ENCODE measurements around the gene KCNB1.
"Not testable (repeated sequence)": the region's sequence is repeated elsewhere in the genome, so short reads cannot be mapped to it uniquely, and the experiment has no call there.

KCNB1 gene

GRCh38 chr20:49319208-49319809 lies 163.2 kb downstream of the KCNB1 start:
- no peak for DNase-seq (ENCODE audit: low read depth, low spot score)

- no peak for DNase-seq (ENCODE audit: low read depth, low spot score)
These were observed 163.8 kb downstream of the KCNB1 start for GRCh38 chr20:49318430-49319207.

GRCh38 chr20:49318091-49318429 lies 164.4 kb downstream of the KCNB1 start:
- DNase-seq (ENCODE audit: low read depth, low spot score): no peak

- DNase-seq (ENCODE audit: low read depth, low spot score): no peak
These were observed 165.8 kb downstream of the KCNB1 start for GRCh38 chr20:49316704-49317103.

GRCh38 chr20:49315580-49315979 lies 166.9 kb downstream of the KCNB1 start:
- DNase-seq (ENCODE audit: low read depth, low spot score): no peak

- DNase-seq (ENCODE audit: low read depth, low spot score): not testable (repeated sequence)
These were observed 168.4 kb downstream of the KCNB1 start for GRCh38 chr20:49314052-49314451.
